H9 (cell line): Measurements from ENCODE around the gene LYRM9. TPM values are rescaled to one million over a fixed set of nuclear protein-coding genes. Genes with fewer than 3 reads are reported as not detected.

ENCODE experiments used
- DNase-seq: peaks from one replicate; pipeline ENCODE4 v3.0.0-alpha.2; 2017
- H2AFZ ChIP-seq: one replicate; pipeline ENCODE4 v1.6.1; 2013; ENCODE audit warnings: mild to moderate bottlenecking, low read length, control low read depth, moderate library complexity
- H2AK5ac ChIP-seq: 2 replicates; pipeline ENCODE4 v1.6.1; 2013; ENCODE audit warnings: low read length, control low read depth, mixed read lengths; ENCODE audit not compliant: insufficient read length
- H2BK120ac ChIP-seq: one replicate; pipeline ENCODE4 v1.6.1; 2013; ENCODE audit warnings: low read depth, mild to moderate bottlenecking, low read length, control low read depth, inconsistent platforms; ENCODE audit not compliant: poor library complexity, severe bottlenecking
- H2BK12ac ChIP-seq: 2 replicates; pipeline ENCODE4 v1.6.1; 2013; ENCODE audit warnings: low read length, control low read depth, mixed read lengths, low read depth; ENCODE audit not compliant: insufficient read length
- H2BK15ac ChIP-seq: 2 replicates; pipeline ENCODE4 v1.6.1; 2013; ENCODE audit warnings: low read depth, low read length, control low read depth
- H2BK20ac ChIP-seq: one replicate; pipeline ENCODE4 v1.6.1; 2013; ENCODE audit warnings: low read depth, mild to moderate bottlenecking, low read length, control low read depth, inconsistent platforms; ENCODE audit not compliant: poor library complexity, severe bottlenecking
- H2BK5ac ChIP-seq: 2 replicates; pipeline ENCODE4 v1.6.1; 2013; ENCODE audit warnings: low read length, control low read depth, mixed read lengths; ENCODE audit not compliant: insufficient read length
- H3K14ac ChIP-seq: 2 replicates; pipeline ENCODE4 v1.6.1; 2013; ENCODE audit warnings: low read length, control low read depth; ENCODE audit not compliant: insufficient read depth
- H3K18ac ChIP-seq: 2 replicates; pipeline ENCODE4 v1.6.1; 2013; ENCODE audit warnings: low read depth, mild to moderate bottlenecking, mixed read lengths, low read length, control low read depth; ENCODE audit not compliant: insufficient read length
- H3K23ac ChIP-seq: 2 replicates; pipeline ENCODE4 v1.6.1; 2013; ENCODE audit warnings: low read length, control low read depth, mixed read lengths, low read depth; ENCODE audit not compliant: insufficient read length
- H3K23me2 ChIP-seq: 2 replicates; pipeline ENCODE4 v1.6.1; 2013; ENCODE audit warnings: low read depth, mild to moderate bottlenecking, mixed read lengths, low read length, control low read depth; ENCODE audit not compliant: insufficient read length, poor library complexity, severe bottlenecking
- H3K27ac ChIP-seq: 2 replicates; pipeline ENCODE4 v1.5.1; 2013; ENCODE audit warnings: low read length, control low read depth, mixed read lengths, low read depth; ENCODE audit not compliant: insufficient read length
- H3K27me3 ChIP-seq: 2 replicates; pipeline ENCODE4 v1.6.1; 2013; ENCODE audit warnings: low read length, control low read depth, inconsistent platforms; ENCODE audit not compliant: insufficient read depth
- H3K4ac ChIP-seq: 2 replicates; pipeline ENCODE4 v1.6.1; 2013; ENCODE audit warnings: low read depth, mild to moderate bottlenecking, control low read depth, inconsistent platforms, low read length, moderate library complexity
- H3K4me1 ChIP-seq: 2 replicates; pipeline ENCODE4 v1.6.1; 2013; ENCODE audit warnings: low read length, control low read depth, inconsistent platforms; ENCODE audit not compliant: insufficient read depth
- H3K4me2 ChIP-seq: 2 replicates; pipeline ENCODE4 v1.6.1; 2013; ENCODE audit warnings: low read length, control low read depth, mixed read lengths; ENCODE audit not compliant: insufficient read length, insufficient read depth
- H3K56ac ChIP-seq: 2 replicates; pipeline ENCODE4 v1.6.1; 2013; ENCODE audit warnings: low read depth, mild to moderate bottlenecking, mixed read lengths, low read length, control low read depth; ENCODE audit not compliant: insufficient read length
- H3K79me1 ChIP-seq: 2 replicates; pipeline ENCODE4 v1.6.1; 2013; ENCODE audit warnings: low read depth, mild to moderate bottlenecking, moderate library complexity, low read length, control low read depth, inconsistent platforms; ENCODE audit not compliant: insufficient read depth, poor library complexity, severe bottlenecking
- H3K79me2 ChIP-seq: 2 replicates; pipeline ENCODE4 v1.6.1; 2013; ENCODE audit warnings: low read length, control low read depth, inconsistent platforms; ENCODE audit not compliant: insufficient read depth
- H3K9ac ChIP-seq: 2 replicates; pipeline ENCODE4 v1.6.1; 2013; ENCODE audit warnings: low read length, control low read depth, mixed read lengths; ENCODE audit not compliant: insufficient read length; ENCODE audit errors: extremely low read depth
- H3K9me3 ChIP-seq: one replicate; pipeline ENCODE4 v1.6.1; 2013; ENCODE audit warnings: low read depth, low read length, inconsistent platforms; ENCODE audit not compliant: control insufficient read depth
- H3T11ph ChIP-seq: one replicate; pipeline ENCODE4 v1.6.1; 2013; ENCODE audit warnings: mild to moderate bottlenecking, low read length, control low read depth, inconsistent platforms
- H4K20me1 ChIP-seq: one replicate; pipeline ENCODE4 v1.6.1; 2013; ENCODE audit not compliant: control insufficient read depth, insufficient read length, insufficient read depth
- H4K5ac ChIP-seq: 2 replicates; pipeline ENCODE4 v1.6.1; 2013; ENCODE audit warnings: low read depth, mild to moderate bottlenecking, mixed read lengths, low read length, control low read depth; ENCODE audit not compliant: insufficient read length
- H4K8ac ChIP-seq: replicated peaks from 2 replicates; pipeline ENCODE4 v1.6.1; 2013; ENCODE audit warnings: low read length, control low read depth, mixed read lengths, low read depth; ENCODE audit not compliant: insufficient read length
- H4K91ac ChIP-seq: 2 replicates; pipeline ENCODE4 v1.6.1; 2013; ENCODE audit warnings: low read depth, mild to moderate bottlenecking, moderate library complexity, mixed read lengths, low read length, control low read depth; ENCODE audit not compliant: insufficient read length
- H3K27ac Mint-ChIP-seq, 3 experiments: 2 replicates in 2 of 3; 3 replicates in 1 of 3; pipeline ENCODE4 v1.8.0; 2020 to 2021; ENCODE audit warnings: mixed read lengths in 3 of 3, mild to moderate bottlenecking in 1 of 3, moderate library complexity in 1 of 3
- H3K27me3 Mint-ChIP-seq: 2 replicates; pipeline ENCODE4 v1.8.0; 2021; ENCODE audit warnings: low read depth, mild to moderate bottlenecking, moderate library complexity, mixed read lengths
- H3K36me3 Mint-ChIP-seq, 3 experiments: 2 replicates in 2 of 3; 3 replicates in 1 of 3; pipeline ENCODE4 v1.8.0; 2020 to 2021; ENCODE audit warnings: low read depth in 3 of 3, mixed read lengths in 3 of 3; ENCODE audit not compliant: insufficient read depth in 1 of 3
- H3K4me1 Mint-ChIP-seq, 2 experiments: 2 replicates each; pipeline ENCODE4 v1.8.0; 2020; ENCODE audit warnings: mixed read lengths in 2 of 2
- H3K4me3 Mint-ChIP-seq, 2 experiments: 2 replicates in 1 of 2; 3 replicates in 1 of 2; pipeline ENCODE4 v1.8.0; 2020 to 2021; ENCODE audit warnings: mild to moderate bottlenecking in 2 of 2, mixed read lengths in 2 of 2, moderate library complexity in 1 of 2
- H3K9me3 Mint-ChIP-seq, 2 experiments: 2 replicates in 1 of 2; 3 replicates in 1 of 2; pipeline ENCODE4 v1.8.0; 2020; ENCODE audit warnings: mild to moderate bottlenecking in 2 of 2, mixed read lengths in 2 of 2, moderate library complexity in 1 of 2
- WGBS: extraction: QIAGEN DNeasy Blood & Tissue Kit; methylation state at CpG from one replicate; pipeline ENCODE4 v1.1.7; 2013; ENCODE audit warnings: missing lambda C conversion rate, low lambda C conversion rate, mixed read lengths; ENCODE audit not compliant: insufficient read length; ENCODE audit errors: extremely low coverage; 5-methylcytosine and 5-hydroxymethylcytosine counted together
- total RNA-seq: library from RNA; stranded (reverse); gene quantifications from 2 replicates; pipeline ENCODE4 v1.2.1, GENCODE V29; 2021
- TF ChIP-seq, protein P1 (sequence below): fragments of 200-600 bp; sonication (generic); conservative IDR thresholded peaks from 3 replicates; pipeline ENCODE4 v1.8.0; 2021; ENCODE audit warnings: antibody characterized with exemption, mild to moderate bottlenecking

Gene LYRM9
- total RNA-seq, 1 experiment from 2014 or later: 2.2 TPM

DNA sequence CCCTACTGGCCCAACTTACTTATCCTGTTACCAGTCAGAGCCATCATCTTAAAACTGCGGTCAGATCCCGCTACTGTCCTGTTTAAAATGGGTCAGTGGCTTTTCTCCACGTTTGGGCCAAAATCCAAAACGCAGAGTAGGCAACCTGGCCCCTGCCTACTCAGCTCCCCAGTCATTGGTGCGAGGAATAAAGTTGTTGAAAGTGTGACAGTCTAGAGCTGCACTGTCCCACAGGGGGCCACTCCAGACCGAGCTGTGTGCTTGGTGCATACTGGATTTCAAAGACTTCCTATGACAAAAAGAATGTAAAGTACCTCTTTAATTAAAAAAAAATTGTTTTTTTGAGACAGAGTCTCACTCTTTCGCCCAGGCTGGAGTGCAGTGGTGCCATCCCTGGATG lies 21.2 kb upstream of the LYRM9 start:
- H3K9me3 Mint-ChIP-seq: peaks cover 0 to 4% of the 10 kb centered on the region in 2 experiments; a peak in 2 of 5 replicates
- H3T11ph ChIP-seq: no peak overlapping the region
- no peak overlapping the region for H2BK12ac ChIP-seq
- no peak overlapping the region for H3K4me2 ChIP-seq
- TF ChIP-seq, protein P1, sequence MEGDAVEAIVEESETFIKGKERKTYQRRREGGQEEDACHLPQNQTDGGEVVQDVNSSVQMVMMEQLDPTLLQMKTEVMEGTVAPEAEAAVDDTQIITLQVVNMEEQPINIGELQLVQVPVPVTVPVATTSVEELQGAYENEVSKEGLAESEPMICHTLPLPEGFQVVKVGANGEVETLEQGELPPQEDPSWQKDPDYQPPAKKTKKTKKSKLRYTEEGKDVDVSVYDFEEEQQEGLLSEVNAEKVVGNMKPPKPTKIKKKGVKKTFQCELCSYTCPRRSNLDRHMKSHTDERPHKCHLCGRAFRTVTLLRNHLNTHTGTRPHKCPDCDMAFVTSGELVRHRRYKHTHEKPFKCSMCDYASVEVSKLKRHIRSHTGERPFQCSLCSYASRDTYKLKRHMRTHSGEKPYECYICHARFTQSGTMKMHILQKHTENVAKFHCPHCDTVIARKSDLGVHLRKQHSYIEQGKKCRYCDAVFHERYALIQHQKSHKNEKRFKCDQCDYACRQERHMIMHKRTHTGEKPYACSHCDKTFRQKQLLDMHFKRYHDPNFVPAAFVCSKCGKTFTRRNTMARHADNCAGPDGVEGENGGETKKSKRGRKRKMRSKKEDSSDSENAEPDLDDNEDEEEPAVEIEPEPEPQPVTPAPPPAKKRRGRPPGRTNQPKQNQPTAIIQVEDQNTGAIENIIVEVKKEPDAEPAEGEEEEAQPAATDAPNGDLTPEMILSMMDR: no peak
- H3K56ac ChIP-seq: no peak overlapping the region
- no peak overlapping the region for H2BK20ac ChIP-seq
- H3K9ac ChIP-seq: no peak overlapping the region
- no peak overlapping the region for H3K14ac ChIP-seq
- H2AFZ ChIP-seq: no peak overlapping the region
- H3K27me3 Mint-ChIP-seq: peaks cover 100% of the 10 kb centered on the region
- H3K27ac Mint-ChIP-seq: no peak overlapping the region
- DNase-seq: no peak
- H3K27me3 ChIP-seq: peaks cover 40% of the 10 kb centered on the region
- H3K9me3 ChIP-seq: no peaks in the 10 kb centered on the region
- peaks cover 11% of the 10 kb centered on the region in 2 experiments for H3K4me1 Mint-ChIP-seq
- H3K79me1 ChIP-seq: no peaks in the 10 kb centered on the region
- H3K23ac ChIP-seq: no peak overlapping the region
- no peak overlapping the region for H3K4me3 Mint-ChIP-seq
- H3K79me2 ChIP-seq: no peaks in the 10 kb centered on the region
- no peak overlapping the region for H3K18ac ChIP-seq
- H3K4ac ChIP-seq: no peak overlapping the region
- H4K5ac ChIP-seq: no peak overlapping the region
- H2BK15ac ChIP-seq: no peak overlapping the region
- no peak overlapping the region for H3K27ac ChIP-seq
- peaks cover 7% of the 10 kb centered on the region; the same call in 1 of the 2 replicates for H3K4me1 ChIP-seq
- H3K23me2 ChIP-seq: no peaks in the 10 kb centered on the region
- no peak overlapping the region for H2BK5ac ChIP-seq
- no peak overlapping the region for H2AK5ac ChIP-seq
- no peaks in the 10 kb centered on the region; a peak in 1 of 7 replicates for H3K36me3 Mint-ChIP-seq
- H4K20me1 ChIP-seq: no peaks in the 10 kb centered on the region
- no CpG with 5 or more reads among the region's 7 CpGs for WGBS
- H4K91ac ChIP-seq: no peak overlapping the region
- H4K8ac ChIP-seq: no peak overlapping the region
- H2BK120ac ChIP-seq: no peak overlapping the region
